Gastrocnemius medialis (tissue), 4 donors: ENCODE data around the gene HHLA2.

Experiments
- CTCF ChIP-seq, 5 experiments: fragments of 450-650 bp in 3 of 5; fragments of 200-600 bp in 2 of 5; sonication (generic) in 2 of 5; IDR thresholded peaks in 4 of 5; conservative IDR thresholded peaks in 1 of 5; 1 replicate in 4 of 5; 2 replicates in 1 of 5; pipeline ENCODE4 v1.5.1; 2016 to 2019; ENCODE audit warnings: antibody characterized with exemption in 5 of 5, mild to moderate bottlenecking in 3 of 5, moderate library complexity in 3 of 5
- POLR2A ChIP-seq, 2 donors: fragments of 450-650 bp; IDR thresholded peaks; one replicate each; pipeline ENCODE4 v1.6.1; 2017; ENCODE audit warnings: antibody characterized with exemption in 2 of 2, mild to moderate bottlenecking in 2 of 2, moderate library complexity in 2 of 2

- TF ChIP-seq POLR2A (IDR thresholded peaks at IDR 0.05) (no peak), CTCF (IDR thresholded peaks at IDR 0.05 in 4 of 5, conservative IDR thresholded peaks at IDR 0.05 in 1 of 5) (no peak)
These were observed 100.0 kb downstream of the HHLA2 start for GRCh38 chr3:108396336-108396735.
